Lower lobe of right lung (tissue), 2 donors: ENCODE measurements around the gene ZIK1. TPM values are rescaled to one million over a fixed set of nuclear protein-coding genes. Genes with fewer than 3 reads are reported as not detected.

Experiments used
- ATAC-seq, 2 donors: fragments of 200-7000 bp; cut with Tn5 transposase; one replicate each; pipeline ENCODE4 v1.9.1; 2020 to 2022; ENCODE audit warnings: mild to moderate bottlenecking in 2 of 2, moderate library complexity in 2 of 2
- DNase-seq: peaks from one replicate; pipeline ENCODE4 v3.0.0-alpha.2; 2020
- H3K27ac ChIP-seq: fragments of 200-600 bp; one replicate; pipeline ENCODE4 v1.8.0; 2022
- H3K27me3 ChIP-seq: fragments of 200-600 bp; one replicate; pipeline ENCODE4 v1.8.0; 2022; ENCODE audit warnings: low read depth
- H3K36me3 ChIP-seq: fragments of 200-600 bp; one replicate; pipeline ENCODE4 v1.8.0; 2022; ENCODE audit warnings: mild to moderate bottlenecking
- H3K4me1 ChIP-seq: fragments of 200-600 bp; one replicate; pipeline ENCODE4 v1.8.0; 2022
- H3K4me3 ChIP-seq: fragments of 200-600 bp; one replicate; pipeline ENCODE4 v1.8.0; 2022; ENCODE audit warnings: mild to moderate bottlenecking
- H3K9me3 ChIP-seq: fragments of 200-600 bp; one replicate; pipeline ENCODE4 v1.8.0; 2022
- CTCF ChIP-seq: fragments of 200-600 bp; IDR thresholded peaks from one replicate; pipeline ENCODE4 v1.8.0; 2022; ENCODE audit warnings: antibody characterized with exemption, mild to moderate bottlenecking
- intact Hi-C: fragments of 100-400 bp; cut with DNase I; formaldehyde crosslinking; loops from one replicate; pipeline ENCODE4 v1.11.0; 2022
- total RNA-seq: library from RNA; stranded (reverse); fragmentation: NEBNext Ultra II Directional; extraction: Animal tissue kit (Norgen Biotek cat#: 25700); gene quantifications from one replicate; pipeline ENCODE4 v1.2.1, GENCODE V29; 2021
- donor health status: DM: no; HTN: yes; CAD: no; lungs with severe emphysema.

Gene ZIK1
- total RNA-seq, 1 donor from 2014 or later = 2.9 TPM

DNA sequence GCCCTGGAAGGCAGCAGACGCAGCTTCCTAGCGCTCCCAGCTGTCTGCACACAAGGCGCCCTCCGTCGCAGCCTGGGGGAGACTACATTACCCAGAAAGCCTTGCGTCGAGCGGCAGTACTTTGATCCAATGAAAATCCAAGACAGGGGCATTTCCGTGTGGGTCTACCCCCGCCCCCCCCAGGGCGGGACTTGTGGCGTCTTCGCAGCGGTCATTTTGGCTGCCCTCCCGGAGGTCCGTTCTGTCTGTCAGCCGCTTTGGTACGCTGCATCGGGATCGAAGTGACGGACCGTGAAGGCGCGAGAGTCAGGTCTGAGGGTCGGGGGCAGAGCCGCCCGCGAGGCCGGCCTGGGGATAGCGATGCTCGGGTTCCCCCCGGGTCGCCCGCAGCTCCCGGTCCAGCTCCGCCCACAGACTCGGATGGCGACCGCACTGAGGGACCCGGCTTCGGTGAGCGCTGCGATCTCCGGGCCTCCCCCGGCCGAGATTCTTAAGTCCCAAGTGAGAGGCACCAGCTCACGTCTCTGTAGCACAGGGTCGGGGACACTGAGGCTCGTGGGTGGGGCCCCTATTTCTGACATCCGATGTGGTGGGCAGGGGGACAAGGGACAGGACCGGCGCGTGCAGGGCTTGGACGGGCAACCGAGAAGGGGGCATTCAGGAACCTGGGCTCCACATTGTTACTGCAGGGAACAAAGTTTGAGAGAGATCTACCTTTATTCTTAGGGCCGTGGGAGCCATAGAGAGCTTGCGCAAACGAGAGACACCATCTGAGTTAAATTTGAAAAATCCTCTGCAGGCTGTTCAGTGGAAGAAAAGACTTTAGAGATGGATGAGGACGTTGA lies 49.3 kb downstream of the ZIK1 start, which contains the start of gene ZNF211:
ZNF211 (plus strand) TSS at position 182 of the 845 bp plus-strand sequence; CDS start at position 361, 179 bp downstream.
- H3K9me3 ChIP-seq = peaks cover 41% of the 10 kb centered on the region
- no peak for TF ChIP-seq CTCF
- peaks cover 15% of the 10 kb centered on the region for H3K4me1 ChIP-seq
- ATAC-seq = peak; percentile 100
- peak within 1 kb of the TSS; percentile 95 for H3K4me3 ChIP-seq
- peak within 1 kb of the TSS; percentile 85 for H3K27ac ChIP-seq
- peak; percentile 93 for DNase-seq
- intact Hi-C loops = no loop called here
- H3K36me3 ChIP-seq = peaks cover 20% of the 10 kb centered on the region
- no peaks in the 10 kb centered on the region for H3K27me3 ChIP-seq

- no peaks in the 10 kb centered on the region for H3K27me3 ChIP-seq
- DNase-seq = no peak
- peak overlapping the region; percentile 95 for H3K4me3 ChIP-seq
- intact Hi-C loops = no loop called here
- H3K4me1 ChIP-seq = peaks cover 15% of the 10 kb centered on the region
- ATAC-seq = peak; percentile 36 to 46
- peak overlapping the region; percentile 85 for H3K27ac ChIP-seq
- TF ChIP-seq CTCF = no peak
- peaks cover 25% of the 10 kb centered on the region for H3K36me3 ChIP-seq
- peaks cover 41% of the 10 kb centered on the region for H3K9me3 ChIP-seq
Measured at GRCh38 chr19:57633832-57634131, 49.8 kb downstream of the ZIK1 start.

DNA sequence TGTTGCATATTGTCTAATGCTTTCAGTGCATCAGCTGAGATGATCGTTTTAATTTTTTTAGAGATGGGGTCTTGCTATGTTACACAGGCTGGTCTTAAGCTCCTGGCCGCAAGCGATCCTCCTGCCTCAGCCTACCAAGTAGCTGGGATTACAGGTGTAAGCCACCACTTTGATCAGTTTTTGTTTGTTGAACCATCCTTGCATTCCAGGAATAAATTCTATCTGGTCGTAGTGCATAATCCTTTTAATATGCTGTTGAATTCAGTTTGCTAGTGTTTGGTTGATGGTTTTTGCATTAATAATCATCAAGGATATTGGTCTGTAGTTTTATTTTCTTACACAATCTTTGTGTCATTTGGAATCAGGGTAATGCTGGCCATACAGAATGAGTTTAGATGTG lies 53.4 kb downstream of the ZIK1 start:
- intact Hi-C loops = no loop called here
- DNase-seq (no peak), ATAC-seq (no peak)
- no peak overlapping the region for H3K4me3 ChIP-seq
- H3K4me1 ChIP-seq = peaks cover 15% of the 10 kb centered on the region
- no peaks in the 10 kb centered on the region for H3K27me3 ChIP-seq
- H3K36me3 ChIP-seq = peaks cover 61% of the 10 kb centered on the region
- H3K9me3 ChIP-seq = peaks cover 77% of the 10 kb centered on the region
- no peak for TF ChIP-seq CTCF
- H3K27ac ChIP-seq = no peak overlapping the region

DNA sequence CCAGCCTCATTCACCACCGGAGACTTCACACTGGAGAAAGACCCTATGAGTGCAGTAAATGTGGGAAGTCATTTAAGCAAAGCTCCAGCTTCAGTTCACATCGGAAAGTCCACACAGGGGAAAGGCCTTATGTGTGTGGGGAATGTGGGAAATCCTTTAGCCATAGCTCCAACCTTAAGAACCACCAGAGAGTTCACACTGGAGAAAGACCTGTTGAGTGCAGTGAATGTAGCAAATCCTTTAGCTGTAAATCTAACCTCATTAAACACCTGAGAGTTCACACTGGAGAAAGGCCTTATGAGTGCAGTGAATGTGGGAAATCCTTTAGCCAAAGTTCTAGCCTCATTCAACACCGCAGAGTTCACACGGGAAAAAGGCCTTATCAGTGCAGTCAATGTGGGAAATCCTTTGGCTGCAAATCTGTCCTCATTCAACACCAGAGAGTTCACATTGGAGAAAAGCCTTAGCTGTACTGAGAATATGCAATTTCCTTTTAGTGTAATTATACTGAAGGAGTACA lies 57.8 kb downstream of the ZIK1 start:
- H3K4me3 ChIP-seq = no peak overlapping the region
- H3K4me1 ChIP-seq = no peaks in the 10 kb centered on the region
- H3K9me3 ChIP-seq = peaks cover 82% of the 10 kb centered on the region
- ATAC-seq (no peak), DNase-seq (no peak)
- no peak for TF ChIP-seq CTCF
- peaks cover 42% of the 10 kb centered on the region for H3K36me3 ChIP-seq
- H3K27ac ChIP-seq = no peak overlapping the region
- intact Hi-C loops = no loop called here
- no peaks in the 10 kb centered on the region for H3K27me3 ChIP-seq

GRCh38 chr19:57642396-57643046 lies 58.6 kb downstream of the ZIK1 start:
- H3K9me3 ChIP-seq = peaks cover 75% of the 10 kb centered on the region
- DNase-seq (no peak), ATAC-seq (no peak)
- no peaks in the 10 kb centered on the region for H3K4me1 ChIP-seq
- no peak overlapping the region for H3K4me3 ChIP-seq
- no peak overlapping the region for H3K27ac ChIP-seq
- intact Hi-C loops = no loop called here
- no peaks in the 10 kb centered on the region for H3K27me3 ChIP-seq
- no peak for TF ChIP-seq CTCF
- peaks cover 42% of the 10 kb centered on the region for H3K36me3 ChIP-seq

Other genes with a start within 250 kb of the ZIK1 start
- gene ZNF304, start 232.9 kb upstream of the ZIK1 start, total RNA-seq = 7.4 TPM
- 6.9 TPM for gene TRAPPC2B, start 220.6 kb upstream of the ZIK1 start, total RNA-seq
- gene ZNF547, start 220.6 kb upstream of the ZIK1 start, total RNA-seq = 3.4 TPM
- gene ZNF548, start 194.3 kb upstream of the ZIK1 start, total RNA-seq = 19.6 TPM
- gene ZNF17, start 173.0 kb upstream of the ZIK1 start, total RNA-seq = 12.6 TPM
- 6.7 TPM for gene ZNF749, start 148.8 kb upstream of the ZIK1 start, total RNA-seq
- 0.71 TPM for gene VN1R1, start 127.0 kb upstream of the ZIK1 start, total RNA-seq
- 10.0 TPM for gene ZNF772, start 106.6 kb upstream of the ZIK1 start, total RNA-seq
- 12.9 TPM for gene ZNF419, start 96.4 kb upstream of the ZIK1 start, total RNA-seq
- gene ZNF773, start 84.2 kb upstream of the ZIK1 start, total RNA-seq = 8.4 TPM
- gene ZNF549, start 56.8 kb upstream of the ZIK1 start, total RNA-seq = 6.0 TPM
- 8.8 TPM for gene ZNF550, start 24.3 kb upstream of the ZIK1 start, total RNA-seq
- gene ZNF416, start 5.2 kb upstream of the ZIK1 start, total RNA-seq = 5.4 TPM
- gene ZNF530, start 15.7 kb downstream of the ZIK1 start, total RNA-seq = 2.0 TPM
- gene ZNF134, start 30.1 kb downstream of the ZIK1 start, total RNA-seq = 17.4 TPM
- gene ZNF211, start 49.0 kb downstream of the ZIK1 start, total RNA-seq = 12.4 TPM
- gene ZSCAN4, start 84.8 kb downstream of the ZIK1 start, total RNA-seq = 0.24 TPM
- 3.9 TPM for gene ZNF551, start 97.8 kb downstream of the ZIK1 start, total RNA-seq
- gene ZNF154, start 125.1 kb downstream of the ZIK1 start, total RNA-seq = 2.5 TPM
- 7.3 TPM for gene ZNF671, start 143.5 kb downstream of the ZIK1 start, total RNA-seq
- 16.2 TPM for gene ZNF776, start 162.7 kb downstream of the ZIK1 start, total RNA-seq
- gene ZNF586, start 185.5 kb downstream of the ZIK1 start, total RNA-seq = 21.8 TPM
- gene ZNF552, start 230.8 kb downstream of the ZIK1 start, total RNA-seq = 20.0 TPM
- 12.5 TPM for gene ZNF587B, start 246.2 kb downstream of the ZIK1 start, total RNA-seq